ENCODE data around the gene RAB5B.
"Not testable (repeated sequence)": the region's sequence is repeated elsewhere in the genome, so short reads cannot be mapped to it uniquely, and the experiment has no call there.

The RAB5B gene

DNA sequence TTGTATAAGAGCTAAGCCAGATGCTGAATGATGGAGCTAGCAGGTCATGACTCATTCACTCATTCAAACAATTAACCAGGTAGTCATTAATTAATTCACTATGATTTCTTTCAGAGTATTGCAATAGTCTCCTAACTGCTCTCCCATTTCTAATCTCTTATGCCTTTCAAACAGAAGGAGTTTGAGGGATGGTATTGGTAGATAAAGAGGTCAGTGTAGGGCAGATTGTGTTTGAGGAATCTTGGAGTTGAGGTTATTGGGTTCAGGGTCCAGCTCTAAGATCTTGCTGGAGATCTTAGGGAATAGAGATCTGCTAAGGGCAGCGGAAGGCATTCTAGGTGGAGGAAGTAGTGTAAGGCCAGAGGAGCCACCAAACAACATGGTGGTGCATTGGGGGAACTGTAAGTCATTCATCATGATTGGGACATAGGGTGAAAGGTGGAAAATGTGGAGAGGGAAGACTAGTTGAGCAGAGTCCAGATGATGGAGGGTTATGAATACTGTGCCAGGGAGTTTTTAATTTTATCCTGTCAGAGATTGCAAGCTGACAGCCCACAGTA is 31.2 kb upstream of the RAB5B start:
- no peak for DNase-seq

DNA sequence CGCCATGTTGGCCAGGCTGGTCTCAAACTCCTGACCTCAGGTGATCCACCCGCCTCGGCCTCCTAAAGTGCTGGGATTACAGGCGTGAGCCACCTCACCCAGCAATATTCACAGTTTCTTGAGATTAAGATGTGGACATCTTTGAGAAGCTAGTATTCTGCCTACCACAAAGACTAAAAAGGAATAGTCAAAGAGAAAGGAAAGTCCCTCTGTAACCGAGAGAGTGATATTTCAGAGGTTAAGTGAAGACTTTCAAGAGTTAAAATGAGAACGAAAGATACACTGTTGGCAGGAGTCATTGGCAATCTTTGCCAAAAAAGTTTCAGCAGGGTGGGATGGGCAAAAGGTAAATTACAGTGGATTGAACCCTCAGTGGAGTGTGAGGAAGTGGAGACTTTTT is 27.3 kb upstream of the RAB5B start:
- DNase-seq: no peak

DNA sequence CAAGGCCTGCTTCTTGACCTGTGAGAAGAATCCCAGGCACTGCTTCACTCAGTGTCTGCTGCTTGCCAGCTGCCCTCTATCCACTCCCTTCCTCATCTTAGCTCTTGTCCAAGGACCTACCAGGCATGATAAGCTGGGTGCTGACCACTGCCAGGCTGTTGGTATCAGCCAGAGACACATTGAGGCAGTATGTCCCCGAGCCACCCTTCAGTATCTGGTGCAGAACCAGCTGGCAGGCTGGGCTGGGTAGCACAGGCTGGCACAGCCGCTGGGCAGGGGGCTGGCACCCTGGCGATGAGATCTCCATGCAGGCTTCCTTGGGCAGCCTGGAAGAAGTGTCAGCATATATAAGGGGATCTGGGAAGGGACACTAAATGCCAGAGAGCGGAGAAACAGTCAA is 18.5 kb upstream of the RAB5B start:
- DNase-seq: no peak

DNA sequence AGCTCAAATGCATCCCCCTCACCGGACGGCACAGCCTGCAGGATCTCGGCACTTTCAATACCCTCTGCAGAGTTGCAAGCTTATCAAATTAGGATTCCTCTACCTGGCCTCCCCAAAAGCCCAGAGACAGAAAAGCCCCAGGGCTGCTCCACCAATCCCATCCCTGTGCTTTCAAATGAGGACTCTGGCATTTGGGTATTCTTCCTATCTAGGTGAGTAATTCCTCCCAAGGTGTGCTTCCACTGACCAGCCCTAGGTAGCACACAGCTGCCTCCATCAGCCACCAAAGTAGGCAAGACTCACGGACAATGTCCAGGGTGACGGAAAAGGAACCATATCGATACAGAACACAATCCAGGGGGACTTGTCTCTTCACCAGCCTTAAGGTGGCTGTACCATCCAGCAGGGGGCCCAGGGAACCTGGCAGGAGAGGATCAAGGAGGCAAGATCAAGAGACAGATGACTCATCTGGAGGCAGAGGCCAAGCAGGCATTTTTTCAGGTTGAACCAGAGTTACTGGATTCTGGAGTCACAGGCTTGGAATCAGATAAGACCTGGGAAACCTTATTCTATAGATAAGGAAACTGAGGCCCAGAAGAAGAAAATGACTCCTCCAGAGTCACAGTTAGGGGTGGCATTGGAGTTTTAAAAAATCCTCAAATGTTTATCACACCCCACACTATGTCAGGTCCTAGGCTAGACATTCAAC is 17.9 kb upstream of the RAB5B start:
- no peak for DNase-seq

DNA sequence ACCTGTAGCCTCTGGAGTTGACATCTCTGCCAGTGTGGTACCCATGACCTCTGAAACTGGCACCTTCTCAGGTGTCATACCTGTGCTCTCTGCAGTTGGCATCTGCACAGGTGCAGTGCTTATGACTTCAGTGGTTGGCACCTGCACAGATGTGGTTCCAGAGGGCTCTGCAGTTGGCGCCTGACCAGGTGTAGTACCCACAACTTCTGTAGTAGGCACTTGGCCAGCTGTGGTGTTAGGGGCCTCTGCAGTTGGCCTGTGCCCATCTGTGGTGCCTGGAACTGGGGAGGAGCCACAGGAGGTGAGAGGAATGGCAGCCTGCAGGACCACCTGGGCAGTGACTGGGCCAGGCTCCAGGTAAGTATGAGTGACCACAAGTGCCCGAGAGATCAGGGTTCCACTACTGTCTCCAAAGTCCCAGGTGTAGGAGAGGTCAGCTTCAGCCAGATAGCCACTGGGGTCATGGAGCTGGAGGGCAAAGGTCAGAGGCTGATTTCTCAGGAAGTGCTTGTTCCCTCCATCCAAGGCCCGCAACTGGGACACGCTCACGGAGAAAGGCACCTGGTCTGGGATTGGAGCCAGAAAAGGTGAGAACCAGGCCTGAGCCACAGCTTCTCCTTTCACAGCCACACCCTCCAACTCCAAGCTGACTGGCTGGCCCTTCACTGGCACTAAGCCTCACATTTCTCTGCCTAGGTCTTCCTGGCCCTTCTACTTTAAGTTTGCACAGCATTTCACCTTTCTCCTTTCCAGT is 16.6 kb upstream of the RAB5B start:
- no peak for DNase-seq

DNA sequence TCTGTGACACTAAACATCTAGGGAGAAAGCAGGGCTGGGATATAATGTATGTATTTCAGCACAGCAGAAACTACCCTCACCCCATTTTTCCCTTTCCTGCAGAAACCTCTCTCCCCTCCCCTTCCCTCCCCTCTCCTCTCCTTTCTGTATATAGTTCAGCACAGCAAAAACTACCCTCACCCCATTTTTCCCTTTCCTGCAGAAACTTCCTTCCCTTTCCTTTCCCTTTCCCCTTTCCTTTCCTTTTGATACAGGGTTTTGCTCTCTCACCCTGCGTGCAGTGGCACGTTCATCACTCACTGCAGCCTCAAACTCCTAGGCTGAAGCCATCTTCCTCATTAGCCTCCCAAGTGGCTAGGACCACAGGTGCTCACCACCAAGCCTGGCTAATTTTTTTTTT is 10.1 kb upstream of the RAB5B start:
- DNase-seq: no peak

DNA sequence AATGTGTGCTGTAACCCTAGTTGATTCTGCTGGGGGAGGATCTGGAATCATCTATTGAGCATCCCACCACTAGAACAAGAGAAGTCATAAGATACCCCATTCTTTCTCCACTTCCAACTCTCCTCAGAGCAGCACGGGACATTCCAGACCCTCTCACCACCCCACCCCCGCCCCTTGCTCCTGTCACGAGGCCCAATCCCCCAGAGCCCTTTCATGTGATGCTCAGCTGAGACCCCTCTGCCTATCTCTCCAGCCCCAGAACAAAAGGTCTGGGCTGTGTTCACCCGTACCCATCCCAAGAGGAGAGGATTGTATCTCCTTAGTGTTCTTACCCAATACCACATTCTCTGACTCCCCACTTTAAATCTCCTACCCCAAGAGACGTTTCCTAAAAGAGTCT is 8.6 kb upstream of the RAB5B start:
- no peak for DNase-seq

DNA sequence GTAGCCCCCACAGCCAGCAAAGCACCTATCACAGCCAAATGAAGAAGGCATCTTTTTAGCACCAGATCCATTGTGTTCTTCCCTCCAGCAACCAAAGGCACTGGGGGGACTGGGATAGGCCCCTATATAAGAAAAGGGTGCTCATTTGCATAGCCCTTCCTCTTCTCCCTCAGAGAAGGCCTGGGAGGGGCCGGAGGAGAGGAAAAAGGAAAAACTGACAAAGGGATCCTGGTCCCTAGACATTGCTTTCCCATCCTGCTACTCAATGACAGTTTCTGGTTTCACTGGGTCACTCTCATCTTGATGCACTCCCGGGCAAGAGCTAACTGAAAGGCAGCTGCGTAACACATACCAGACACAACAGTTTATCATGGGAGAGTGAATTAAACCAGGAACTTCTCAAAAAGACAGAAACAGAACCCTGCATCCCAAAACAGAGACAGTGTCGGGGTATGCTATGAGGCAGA is 7.9 kb upstream of the RAB5B start, which contains the start of gene PMEL:
PMEL (minus strand) TSS at position 102 of the 467 bp plus-strand sequence; CDS start at position 71, 31 bp downstream.
- DNase-seq: no peak

DNA sequence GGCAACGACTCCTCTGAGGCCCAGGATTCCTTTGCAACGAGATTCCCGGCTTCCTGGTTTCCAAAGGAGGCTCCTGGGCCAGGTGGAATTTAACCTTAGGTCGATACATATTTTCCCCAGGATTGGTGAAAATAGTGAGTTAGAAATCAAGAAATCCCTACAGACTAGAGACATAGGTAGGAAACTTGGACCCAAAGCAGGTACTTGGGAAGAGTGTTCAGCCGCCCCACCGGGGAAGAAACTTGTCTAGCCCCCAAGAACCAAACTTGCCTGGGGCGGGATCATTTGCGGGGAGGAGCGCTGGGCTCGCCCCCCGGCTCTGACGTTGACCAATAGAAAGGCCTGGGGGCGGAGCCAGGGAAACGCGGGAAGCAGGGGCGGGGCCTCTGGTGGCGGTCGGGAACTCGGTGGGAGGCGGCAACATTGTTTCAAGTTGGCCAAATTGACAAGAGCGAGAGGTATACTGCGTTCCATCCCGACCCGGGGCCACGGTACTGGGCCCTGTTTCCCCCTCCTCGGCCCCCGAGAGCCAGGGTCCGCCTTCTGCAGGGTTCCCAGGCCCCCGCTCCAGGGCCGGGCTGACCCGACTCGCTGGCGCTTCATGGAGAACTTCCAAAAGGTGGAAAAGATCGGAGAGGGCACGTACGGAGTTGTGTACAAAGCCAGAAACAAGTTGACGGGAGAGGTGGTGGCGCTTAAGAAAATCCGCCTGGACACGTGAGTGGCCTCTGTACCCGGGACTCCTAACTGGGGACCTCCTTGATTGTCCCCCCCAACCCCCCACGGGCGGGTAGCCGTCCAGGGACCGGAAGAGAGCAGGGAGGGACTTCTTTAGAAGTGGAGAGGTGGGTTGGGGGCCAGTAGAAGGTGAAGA is 7.2 kb upstream of the RAB5B start, which contains the start of gene CDK2:
CDK2 (plus strand) TSS at position 423 of the 874 bp plus-strand sequence; CDS start at position 602, 179 bp downstream.
- peak; percentile 91 for DNase-seq

DNA sequence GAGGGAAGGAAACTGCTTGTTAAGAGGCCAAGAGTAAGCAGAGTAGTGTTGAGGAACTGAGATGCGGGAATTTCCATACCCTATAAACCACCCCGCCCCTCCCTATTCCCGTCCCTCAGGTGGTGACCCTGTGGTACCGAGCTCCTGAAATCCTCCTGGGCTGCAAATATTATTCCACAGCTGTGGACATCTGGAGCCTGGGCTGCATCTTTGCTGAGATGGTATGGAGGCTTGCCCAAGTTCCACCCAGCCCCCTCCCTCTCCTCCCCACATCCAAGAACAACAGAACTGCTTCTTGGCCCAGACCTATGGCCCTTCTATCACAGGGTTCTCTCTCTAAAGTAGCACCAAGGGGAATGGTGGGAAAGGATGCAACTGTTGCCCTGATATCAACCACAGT is 4.5 kb upstream of the RAB5B start:
- no peak for DNase-seq

DNA sequence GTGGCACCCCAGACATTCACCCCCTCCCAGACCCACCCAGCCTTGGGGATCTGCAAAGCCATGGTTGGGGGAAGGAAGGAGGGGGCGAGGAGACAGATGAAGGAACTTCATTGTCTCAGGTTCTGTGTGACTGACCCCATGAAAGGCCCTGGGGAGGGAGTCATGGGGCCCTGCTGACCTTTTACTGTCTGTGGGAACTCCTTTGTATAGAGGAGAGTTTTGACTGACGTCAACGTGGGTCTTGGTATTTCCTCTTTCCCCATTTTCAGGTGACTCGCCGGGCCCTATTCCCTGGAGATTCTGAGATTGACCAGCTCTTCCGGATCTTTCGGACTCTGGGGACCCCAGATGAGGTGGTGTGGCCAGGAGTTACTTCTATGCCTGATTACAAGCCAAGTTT is 3.1 kb upstream of the RAB5B start:
- DNase-seq: no peak

DNA sequence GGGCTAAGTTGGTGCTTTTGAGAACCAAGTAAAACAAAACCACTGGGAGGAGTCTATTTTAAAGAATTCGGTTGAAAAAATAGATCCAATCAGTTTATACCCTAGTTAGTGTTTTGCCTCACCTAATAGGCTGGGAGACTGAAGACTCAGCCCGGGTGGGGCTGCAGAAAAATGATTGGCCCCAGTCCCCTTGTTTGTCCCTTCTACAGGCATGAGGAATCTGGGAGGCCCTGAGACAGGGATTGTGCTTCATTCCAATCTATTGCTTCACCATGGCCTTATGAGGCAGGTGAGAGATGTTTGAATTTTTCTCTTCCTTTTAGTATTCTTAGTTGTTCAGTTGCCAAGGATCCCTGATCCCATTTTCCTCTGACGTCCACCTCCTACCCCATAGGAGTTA is 1.8 kb upstream of the RAB5B start:
- no peak for DNase-seq

DNA sequence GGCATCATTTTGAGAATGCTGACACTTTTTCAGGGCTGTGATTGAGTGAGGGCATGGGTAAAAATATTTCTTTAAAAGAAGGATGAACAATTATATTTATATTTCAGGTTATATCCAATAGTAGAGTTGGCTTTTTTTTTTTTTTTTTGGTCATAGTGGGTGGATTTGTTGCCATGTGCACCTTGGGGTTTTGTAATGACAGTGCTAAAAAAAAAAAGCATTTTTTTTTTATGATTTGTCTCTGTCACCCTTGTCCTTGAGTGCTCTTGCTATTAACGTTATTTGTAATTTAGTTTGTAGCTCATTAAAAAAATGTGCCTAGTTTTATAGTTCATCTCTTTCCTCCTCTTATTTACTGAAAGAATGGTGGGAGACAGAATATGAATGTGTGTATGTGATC is 1.4 kb upstream of the RAB5B start:
- no peak for DNase-seq

DNA sequence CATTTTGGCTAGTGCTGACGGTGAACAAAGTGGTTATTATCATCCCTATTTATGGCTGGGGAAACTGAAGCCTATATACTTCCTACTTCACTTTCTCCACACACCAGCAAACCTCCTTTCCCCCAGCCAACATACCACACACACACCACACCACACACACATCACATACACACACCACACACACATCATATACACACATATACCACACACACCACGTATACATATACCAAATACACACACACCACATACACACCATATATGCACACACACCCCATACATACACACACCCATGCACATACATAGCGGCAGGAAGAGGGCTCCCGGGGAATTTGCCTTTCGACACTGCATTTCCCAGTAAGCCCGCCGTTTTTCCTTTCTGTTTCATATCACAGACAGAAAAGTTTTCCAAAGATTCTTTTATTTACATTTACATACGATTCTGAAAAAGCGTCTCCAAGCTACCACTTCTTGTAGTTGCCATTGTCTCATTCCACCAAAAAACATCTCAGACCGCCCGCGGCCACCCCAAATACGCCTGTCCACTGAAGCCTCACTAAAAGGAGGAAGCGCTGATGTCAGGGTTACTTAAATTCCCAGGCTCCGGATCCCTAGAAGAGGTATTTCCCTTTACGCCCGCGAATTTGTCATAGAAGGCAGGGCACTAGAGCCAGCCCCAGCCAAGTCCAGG is 823 bp upstream of the RAB5B start:
- DNase-seq: no peak

DNA sequence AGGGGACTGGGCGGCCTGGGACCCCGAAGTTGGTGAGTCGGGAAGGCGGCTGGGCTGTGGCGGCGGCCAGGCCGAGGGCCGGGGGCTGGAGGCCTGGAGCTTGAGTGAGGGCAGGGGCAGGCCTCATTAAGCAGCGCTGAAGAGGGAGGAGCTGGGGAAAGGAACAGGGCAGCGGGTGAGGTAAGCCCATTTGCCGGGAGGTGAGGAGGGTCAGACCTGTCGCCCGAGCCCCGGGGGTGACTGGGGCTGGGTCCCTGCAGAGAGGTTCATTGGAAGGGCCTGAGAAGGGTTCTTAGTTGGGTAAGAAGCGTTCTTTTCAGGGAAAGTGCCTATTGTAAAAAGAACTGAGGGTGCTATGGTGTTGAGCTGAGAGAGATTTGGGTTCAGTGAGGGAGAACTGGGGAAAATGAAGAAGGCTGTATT is 441 bp downstream of the RAB5B start:
- no peak for DNase-seq

DNA sequence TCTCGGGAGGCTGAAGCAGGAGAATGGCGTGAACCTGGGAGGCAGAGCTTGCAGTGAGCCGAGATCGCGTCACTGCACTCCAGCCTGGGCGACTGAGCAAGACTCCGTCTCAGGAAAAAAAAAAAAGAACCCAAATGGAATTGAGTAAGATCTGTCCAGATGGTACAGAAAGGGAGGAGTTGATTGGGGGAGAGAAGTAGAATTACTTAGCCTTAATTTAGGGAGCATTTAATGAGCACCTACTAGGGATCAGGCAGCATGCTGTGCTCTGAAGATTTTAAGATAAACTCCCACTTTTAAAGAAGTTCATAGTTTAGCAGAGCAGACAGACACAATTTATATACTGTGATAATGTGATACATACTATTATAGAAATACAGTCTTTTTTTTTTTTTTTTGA is 4.5 kb downstream of the RAB5B start:
- DNase-seq: no peak

DNA sequence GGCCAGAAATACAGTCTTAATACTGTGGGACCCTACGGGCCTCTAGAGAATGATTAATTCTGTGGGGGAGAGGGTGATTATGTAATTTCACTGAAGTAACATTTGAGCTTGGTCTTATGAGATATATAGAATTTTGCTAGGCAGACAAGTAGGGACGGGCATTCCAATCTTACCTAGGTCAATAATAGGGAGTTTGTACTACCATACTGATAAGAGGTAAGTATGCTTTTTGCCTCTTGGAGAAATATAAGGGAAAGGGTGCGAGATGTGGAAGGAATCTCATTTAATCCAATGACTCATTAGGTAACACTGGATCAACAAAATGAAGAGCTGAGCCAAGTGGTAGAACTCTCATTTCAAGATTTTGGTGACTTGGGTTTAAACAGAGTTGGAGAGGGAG is 5.2 kb downstream of the RAB5B start:
- DNase-seq: no peak

DNA sequence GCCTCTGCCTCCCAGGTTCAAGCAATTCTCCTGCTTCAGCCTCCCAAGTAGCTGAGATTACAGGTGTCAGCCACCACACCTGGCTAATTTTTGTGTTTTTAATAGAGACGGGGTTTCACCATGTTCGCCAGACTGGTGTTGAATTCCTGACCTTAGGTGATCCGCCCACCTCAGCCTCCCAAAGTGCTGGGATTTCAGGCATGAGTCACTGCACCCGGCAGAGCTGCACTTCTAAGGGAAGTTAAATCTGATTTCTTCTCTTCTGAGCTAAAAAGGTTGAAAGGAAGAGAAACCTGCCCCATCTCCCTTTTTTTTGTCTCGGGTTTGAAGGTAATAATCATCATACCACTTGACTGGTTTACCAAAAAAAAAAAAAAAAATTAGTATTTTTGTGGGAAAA is 8.0 kb downstream of the RAB5B start:
- DNase-seq: not testable (repeated sequence)

DNA sequence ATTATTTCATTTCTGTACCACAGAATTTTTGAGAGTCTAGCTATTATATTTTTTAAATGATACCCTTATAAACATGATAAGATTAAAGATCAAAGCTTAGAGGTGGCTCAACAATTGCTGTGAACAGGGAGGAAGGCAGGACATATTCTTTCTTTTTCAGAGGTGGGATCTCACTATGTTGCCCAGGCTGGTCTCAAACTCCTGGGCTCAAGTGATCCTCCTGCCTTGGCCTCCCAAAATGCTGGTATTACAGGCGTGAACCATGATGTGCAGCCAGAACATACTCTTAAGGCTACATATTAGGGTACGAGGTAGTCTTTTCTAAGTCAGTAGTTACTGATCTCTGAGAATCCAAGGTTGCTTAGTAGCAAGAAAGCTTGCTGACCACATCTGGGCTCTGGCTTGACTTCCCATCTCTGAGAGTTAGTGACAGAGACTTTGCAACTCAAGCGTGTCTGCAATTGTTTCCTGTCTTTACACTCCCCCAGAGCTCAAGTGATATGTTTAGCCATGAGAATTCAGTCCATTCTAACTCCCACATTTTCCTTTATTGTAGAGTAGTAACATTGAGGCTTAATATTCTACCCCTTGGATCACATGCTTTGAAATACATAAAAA is 8.6 kb downstream of the RAB5B start:
- no peak for DNase-seq

DNA sequence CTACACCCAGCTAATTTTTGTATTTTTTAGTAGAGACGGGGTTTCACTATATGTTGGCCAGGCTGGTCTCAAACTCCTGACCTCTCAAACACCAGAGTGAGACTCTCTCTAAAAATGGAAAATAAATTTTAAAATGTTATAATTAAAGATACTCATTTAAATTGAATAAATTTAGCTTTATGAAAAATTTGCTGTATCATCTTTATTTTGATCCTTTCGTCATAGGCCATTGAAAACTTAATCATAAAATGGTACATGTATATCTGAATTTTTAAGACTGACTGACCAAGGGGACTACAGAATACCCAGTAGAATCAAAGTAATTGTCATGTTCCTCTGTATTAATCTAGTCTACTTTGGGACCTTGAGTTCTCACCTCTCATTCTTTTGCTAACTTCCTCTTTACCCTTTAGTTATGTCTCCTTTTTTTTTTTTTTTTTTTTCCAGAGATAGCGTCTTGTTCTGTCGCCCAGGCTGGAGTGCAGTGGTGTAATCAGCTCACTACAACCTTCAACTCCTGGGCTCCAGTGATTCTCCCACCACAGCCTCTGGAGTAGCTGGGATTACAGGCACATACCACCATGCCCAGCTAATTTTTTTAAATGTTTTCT is 9.5 kb downstream of the RAB5B start:
- DNase-seq: no peak

DNA sequence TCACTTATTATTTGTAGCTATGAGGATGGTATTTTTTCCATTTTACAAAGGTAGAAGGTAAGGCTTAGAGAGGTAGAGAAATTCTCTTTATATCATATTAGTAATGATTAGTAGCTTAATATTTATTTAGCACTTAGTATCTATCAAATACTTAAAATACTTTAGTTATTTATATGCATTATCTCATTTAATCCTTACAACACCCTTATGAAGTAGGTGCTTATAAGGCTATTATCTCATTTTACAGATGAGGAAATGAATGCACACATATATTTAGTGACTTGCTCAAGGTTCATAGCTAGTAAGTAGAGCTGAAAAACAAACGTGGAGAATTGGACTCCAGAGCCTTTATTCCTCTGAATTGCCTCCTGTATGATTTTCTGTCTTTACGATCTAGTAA is 11.0 kb downstream of the RAB5B start:
- DNase-seq: no peak
